ENCODE data around the gene AHNAK2. TPM values are rescaled to one million over a fixed set of nuclear protein-coding genes. Genes with fewer than 3 reads are reported as not detected.

The AHNAK2 gene
- total RNA-seq, 1 experiment from 2014 or later = 12.3 TPM

DNA sequence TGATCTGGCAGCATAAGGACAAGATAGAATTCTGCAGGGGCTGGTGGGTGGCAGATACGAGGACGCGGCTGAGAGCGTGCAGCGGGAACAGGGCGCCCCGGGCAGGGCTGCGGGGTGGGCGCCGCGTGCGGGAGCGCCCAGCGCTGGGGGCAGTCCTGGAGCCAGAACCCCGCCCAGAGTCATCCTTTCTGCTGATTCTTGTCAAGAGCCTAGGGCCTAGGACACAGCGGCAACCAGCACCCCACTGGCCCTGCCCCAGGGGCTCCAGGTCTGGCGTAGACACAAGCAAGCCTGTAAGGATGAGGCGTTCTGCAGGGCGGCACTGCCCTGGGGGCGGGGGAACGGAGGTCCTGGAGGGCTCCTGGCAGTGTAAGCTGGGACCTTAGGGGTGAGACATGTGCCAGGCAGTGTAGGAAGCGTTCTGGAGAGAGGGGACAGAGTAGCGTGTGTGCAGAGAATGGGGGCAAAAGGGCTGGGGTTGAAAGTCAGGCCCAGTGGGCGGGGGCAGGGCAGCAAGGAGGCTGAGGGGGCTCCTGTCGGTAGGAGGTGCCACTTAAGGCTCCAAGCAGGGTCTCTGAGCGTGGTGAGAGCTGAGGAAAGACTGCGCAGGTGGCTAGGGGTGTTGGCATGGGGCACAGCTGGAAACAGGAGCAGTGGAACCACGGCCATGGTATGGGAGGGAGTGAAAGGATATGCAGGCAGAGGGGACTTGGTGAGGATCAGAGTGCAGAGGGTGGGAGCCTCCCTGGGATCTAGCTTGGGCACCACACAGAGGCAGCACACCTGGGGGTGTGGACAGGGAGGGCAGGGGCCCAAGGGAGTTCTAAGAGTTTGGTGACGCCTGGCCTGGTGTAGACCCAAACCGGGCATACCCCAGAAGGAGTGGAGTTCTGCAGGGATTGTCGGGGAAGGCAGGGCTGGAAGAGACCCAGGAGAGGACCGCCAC, 845 bp upstream of the AHNAK2 start:
- in situ Hi-C loops (cut with HindIII; ENCODE audit: low pct_unique_long_range_greater_than_20kb, low sequenced_read_pairs) = no loop called here
- no peak for DNase-seq (ENCODE audit: low read depth, low spot score)

DNA sequence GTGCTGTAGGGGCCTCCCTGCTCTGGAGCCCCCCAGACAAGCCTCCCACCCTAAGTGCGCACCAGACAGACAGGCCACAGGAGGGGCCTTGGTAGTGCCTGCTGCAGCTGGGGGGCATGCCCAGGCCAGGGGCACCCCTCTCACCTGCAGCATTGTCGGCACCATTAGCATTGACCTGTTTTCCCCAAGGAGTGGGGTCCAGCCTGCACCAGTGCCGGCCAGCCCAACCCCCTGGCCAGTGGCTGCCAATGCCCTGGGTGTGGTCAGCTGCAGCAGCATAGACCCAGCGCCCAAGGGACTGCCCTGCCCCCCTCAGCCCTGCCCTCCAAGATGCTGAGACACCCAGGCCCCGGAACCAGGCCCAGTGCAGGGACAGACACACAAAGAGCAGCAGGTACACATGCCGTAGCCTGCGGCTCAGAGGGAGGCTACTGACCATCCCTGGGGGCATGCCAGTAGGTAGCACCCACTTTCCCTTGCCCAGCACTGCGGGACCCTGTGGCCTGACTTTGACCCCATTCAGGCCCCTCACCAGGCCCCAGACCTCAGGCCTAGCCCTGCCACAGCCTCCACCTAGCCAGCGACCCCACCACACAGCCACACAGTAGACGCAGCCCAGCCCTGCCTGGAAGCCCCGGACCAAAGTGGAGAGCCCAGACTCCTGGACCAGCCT, 1.0 kb downstream of the AHNAK2 start:
- DNase-seq (ENCODE audit: low read depth, low spot score) = no peak
- in situ Hi-C loops (cut with HindIII; ENCODE audit: low pct_unique_long_range_greater_than_20kb, low sequenced_read_pairs) = no loop called here

DNA sequence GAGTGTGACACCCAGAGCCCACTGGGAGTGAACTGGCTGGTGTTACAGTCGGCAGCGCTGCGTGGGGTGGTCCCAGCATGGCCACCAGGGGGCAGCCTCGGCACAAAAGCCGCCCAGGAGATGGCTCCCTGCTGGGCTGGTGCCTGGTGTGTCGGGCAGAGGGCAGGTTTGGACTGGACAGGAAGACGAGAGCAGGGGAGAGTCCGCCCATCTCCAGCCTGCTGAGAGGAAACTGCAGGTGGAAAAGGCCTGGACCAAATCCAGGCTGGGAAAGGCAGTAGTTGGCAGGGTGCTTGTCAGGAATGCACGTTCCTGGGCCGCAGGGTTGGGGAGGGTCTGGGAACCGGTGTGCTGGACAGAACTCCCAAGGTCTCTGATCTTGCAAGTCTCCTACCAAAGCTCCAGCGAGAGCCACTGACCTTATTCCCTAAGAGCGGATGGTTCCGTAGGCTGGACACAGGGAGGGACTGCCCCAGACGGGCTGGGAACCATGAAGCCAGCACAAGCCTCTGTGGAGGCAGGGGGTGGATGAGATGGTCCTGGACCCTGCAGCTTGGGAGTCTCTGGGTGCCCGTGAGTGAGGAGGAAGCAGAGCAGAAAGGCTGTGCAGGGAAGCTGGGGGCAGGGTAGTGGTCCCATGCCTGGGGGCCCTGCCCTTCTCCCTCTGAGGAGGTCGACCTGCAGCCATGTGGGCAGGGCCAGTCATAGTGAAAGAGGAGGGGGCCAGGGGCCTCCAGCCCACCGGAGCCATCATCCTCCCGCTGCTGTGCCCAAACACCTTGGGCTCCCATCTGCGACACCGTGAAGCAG, 1.8 kb downstream of the AHNAK2 start:
- peak; percentile 86 for DNase-seq (ENCODE audit: low read depth, low spot score)
- in situ Hi-C loops (cut with HindIII; ENCODE audit: low pct_unique_long_range_greater_than_20kb, low sequenced_read_pairs) = no loop called here

DNA sequence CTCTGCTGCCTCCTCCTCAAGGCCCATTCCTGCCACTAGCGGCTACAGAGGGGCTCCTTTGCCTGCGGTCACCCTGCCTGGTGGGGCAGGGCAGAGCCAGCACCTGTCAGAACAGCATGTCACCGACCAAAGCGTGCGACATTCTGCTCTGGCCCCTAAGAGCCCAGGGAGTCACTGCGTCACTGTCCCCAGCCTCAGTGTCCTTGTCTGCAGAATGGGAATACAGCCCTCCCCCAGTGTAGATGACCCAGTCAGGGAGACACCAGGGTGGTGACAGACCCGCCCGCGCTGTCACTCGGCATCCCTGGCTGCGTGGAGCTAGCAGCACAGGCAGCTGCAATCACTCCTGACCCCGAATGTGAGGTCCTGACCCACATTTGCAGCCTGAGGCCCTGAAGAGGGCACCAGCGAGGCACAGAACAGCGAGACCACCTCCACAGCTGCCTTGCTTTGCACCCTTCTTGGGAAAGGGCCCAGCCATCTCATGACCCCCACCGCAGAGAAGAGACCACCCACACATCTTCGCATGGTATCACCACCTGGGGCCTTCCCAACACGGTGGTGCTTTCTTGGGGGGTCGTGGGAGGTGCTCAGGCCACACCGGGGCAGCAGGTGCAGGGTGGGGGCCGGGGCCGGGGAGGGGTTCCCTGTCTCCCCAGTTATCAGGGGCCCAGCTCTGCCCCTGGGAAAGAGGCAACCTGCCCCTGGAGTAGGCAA, 2.5 kb downstream of the AHNAK2 start:
- DNase-seq (ENCODE audit: low read depth, low spot score) = peak; percentile 35
- in situ Hi-C loops (cut with HindIII; ENCODE audit: low pct_unique_long_range_greater_than_20kb, low sequenced_read_pairs) = no loop called here

DNA sequence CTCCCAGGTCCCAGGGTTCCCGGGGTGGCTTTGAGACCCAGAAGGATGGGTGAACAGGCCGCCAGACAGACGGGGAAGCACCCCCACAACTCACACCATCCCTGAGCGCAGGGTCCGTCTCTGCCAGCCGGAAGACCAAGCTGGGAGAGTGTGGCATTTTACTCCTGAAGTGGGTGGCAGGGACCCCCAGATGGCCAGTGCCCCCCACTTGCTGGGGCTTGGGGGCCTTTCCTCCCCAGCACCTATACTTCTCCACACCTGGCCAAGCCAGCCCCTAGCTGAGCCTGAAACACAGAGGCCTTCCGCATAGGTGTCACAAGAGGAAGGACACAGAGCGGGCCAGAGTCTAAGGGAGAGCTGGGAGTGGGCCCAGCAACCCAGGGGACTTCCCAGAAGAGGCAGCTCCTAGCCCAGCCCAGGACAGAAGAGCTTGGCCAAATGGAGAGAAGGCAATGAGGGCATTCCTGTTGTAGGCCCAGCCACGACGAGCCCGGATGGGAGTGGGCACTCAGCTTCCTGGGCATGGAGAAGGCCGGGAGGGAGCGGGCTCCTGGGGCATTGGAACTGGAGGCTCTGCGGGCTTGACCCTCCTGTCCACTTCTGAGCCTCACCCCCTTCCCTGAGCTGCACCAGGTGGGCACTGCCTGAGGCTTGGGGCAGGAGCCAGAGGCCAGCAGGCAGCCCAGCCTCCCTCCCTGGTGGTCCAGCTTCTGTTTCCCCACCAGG, 3.3 kb downstream of the AHNAK2 start:
- in situ Hi-C loops (cut with HindIII; ENCODE audit: low pct_unique_long_range_greater_than_20kb, low sequenced_read_pairs) = no loop called here

DNA sequence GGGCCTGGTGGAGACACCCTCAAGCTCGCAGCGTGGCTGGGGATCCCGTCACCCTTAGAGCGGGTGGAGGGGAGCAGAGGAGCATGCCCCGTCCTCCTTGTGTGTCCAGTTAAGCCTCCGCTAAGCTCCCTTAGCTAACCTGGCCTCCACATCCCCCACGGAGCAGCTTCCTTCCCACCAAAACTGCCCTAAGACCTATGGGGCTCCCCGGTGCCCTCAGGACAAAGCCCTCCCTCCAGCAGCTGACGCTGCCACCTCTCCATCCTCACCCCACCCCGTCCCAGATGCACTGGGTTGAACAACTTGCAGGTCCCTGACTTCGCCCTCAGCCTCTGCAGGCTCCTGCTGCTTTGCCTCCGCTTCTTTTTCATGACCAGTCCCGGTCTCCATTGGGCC, 4.0 kb downstream of the AHNAK2 start:
- in situ Hi-C loops (cut with HindIII; ENCODE audit: low pct_unique_long_range_greater_than_20kb, low sequenced_read_pairs) = no loop called here
- no peak for DNase-seq (ENCODE audit: low read depth, low spot score)

More for the DNA sequence above, 3.3 kb downstream of the AHNAK2 start:
- DNase-seq (ENCODE audit: low read depth, low spot score) = no peak

DNA sequence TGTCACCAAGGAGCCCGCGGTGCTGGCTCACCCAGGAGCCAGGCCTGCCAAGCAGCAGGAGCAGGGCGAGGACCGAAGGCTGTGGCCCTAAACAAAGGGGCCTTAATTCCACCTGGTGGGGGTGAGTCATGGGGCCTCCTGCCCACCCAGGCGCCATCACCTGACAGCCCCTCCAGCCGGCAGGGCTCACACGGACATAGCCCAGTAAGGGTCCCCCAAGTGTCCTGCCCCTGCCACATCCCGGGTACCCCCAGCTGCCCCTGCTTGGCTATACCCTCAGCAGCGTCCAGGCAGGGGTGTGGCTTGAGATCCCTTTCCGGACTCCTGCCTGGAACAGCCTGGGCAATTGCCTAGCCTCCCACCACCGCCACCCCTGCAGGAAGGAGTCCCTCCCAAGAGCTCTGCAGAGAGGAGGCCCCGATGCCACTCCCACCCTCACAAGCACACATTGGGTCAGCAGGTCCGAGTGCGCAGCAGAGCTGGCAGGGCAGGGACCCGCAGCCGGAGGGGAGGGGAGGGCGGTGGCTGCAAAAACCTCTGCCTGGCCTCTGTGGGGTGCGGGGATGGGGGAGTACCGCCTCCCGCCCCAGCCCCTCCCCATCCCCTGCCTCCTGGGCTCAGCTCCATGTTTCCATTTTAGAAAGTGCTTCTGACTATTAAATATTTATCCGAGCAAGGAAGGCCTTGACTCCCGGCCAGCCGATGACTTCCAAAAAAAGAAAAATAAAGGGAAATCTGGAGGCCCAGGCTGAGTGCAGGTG, 4.6 kb downstream of the AHNAK2 start:
- in situ Hi-C loops (cut with HindIII; ENCODE audit: low pct_unique_long_range_greater_than_20kb, low sequenced_read_pairs) = no loop called here
- DNase-seq (ENCODE audit: low read depth, low spot score) = no peak

DNA sequence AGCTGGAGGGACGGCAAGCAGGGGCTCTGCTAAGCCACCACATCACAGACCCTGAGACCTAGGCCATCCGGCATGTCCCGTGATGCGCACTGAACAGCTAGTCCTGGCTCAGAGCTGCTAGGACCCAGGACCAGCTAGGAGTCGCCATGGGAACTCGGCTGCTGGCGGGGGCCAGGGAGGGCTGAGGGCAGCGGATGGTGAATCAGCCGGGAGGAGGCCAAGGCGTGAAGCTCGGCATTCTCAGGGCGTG, 5.1 kb downstream of the AHNAK2 start:
- in situ Hi-C loops (cut with HindIII; ENCODE audit: low pct_unique_long_range_greater_than_20kb, low sequenced_read_pairs) = no loop called here
- peak; percentile 14 for DNase-seq (ENCODE audit: low read depth, low spot score)

DNA sequence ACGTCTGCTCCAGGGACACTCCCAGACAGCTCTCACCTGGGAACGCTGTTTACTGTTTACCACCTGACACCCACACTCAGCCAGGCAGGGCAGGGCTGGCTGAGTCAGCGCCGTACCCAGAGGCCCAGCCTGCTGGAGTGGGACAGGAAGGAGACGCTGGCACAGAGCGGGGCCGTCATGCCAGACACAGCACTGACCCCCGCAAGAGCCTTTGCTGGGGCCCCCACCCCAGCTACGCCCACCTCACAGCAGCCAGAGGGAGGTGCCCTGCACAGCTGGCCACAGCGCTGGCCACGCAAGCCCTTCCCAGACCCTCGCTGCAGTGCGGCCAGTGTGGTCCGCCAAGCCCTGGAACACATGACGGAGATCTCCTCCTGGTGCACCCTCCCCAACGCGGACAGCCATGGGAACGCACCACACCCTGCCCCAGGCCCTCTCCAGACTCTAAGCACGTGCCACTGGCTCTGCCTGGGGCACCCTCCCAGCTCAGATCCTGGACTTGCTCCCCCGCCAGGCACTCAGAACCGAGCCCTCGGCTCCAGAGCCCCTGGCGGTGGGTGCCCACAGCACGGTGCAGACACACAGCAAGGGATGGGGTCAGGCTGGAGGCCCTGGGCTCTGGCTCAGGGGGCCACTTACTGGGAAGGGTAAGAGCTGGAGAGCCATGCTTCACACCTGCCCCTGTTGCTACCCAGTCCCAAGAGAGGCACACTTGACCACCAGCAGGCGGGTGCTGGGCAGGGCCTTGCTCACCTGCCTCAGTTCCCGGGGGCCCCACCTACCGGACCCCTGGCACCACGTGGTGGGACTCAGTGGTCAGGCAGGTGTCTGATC, 5.7 kb downstream of the AHNAK2 start:
- no peak for DNase-seq (ENCODE audit: low read depth, low spot score)
- in situ Hi-C loops (cut with HindIII; ENCODE audit: low pct_unique_long_range_greater_than_20kb, low sequenced_read_pairs) = no loop called here

DNA sequence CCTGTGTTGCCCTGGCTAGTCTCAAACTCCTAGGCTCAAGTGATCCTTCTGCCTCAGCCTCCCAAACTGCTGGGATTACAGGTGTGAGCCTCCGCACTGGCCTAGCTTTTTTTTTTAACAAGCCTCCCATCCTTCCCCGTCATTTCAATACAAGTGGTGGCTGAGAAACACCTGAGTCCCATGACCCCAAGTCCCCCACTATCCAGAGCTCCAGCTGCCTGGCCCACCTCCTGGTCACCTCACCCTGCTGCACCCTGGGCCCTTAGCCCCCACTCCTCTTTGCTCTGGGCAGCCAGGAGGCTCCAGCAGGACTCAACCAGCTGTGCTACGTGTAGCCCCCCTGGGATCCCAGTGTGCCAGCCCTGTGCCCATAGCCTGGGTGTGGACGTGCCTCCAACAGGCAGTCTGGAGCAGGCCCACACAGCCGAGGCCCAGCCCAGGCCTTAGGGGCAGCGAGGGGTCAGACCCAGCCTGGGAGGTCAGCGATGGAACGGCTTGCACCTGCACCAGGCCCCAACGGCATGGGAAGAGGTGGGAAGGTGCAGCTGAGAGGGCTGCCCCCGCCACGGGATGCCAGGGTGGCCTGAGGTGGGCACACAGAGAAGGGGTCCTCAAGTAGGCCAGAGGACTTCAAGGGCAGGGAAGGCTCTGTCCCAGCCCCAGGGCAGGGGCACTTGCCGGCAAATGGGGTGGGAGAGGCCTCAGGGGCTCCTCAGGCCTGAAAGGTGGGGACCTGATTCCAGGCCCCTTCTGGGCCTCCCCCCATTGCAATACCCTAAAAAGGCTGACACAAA, 6.5 kb downstream of the AHNAK2 start:
- no peak for DNase-seq (ENCODE audit: low read depth, low spot score)
- in situ Hi-C loops (cut with HindIII; ENCODE audit: low pct_unique_long_range_greater_than_20kb, low sequenced_read_pairs) = no loop called here

DNA sequence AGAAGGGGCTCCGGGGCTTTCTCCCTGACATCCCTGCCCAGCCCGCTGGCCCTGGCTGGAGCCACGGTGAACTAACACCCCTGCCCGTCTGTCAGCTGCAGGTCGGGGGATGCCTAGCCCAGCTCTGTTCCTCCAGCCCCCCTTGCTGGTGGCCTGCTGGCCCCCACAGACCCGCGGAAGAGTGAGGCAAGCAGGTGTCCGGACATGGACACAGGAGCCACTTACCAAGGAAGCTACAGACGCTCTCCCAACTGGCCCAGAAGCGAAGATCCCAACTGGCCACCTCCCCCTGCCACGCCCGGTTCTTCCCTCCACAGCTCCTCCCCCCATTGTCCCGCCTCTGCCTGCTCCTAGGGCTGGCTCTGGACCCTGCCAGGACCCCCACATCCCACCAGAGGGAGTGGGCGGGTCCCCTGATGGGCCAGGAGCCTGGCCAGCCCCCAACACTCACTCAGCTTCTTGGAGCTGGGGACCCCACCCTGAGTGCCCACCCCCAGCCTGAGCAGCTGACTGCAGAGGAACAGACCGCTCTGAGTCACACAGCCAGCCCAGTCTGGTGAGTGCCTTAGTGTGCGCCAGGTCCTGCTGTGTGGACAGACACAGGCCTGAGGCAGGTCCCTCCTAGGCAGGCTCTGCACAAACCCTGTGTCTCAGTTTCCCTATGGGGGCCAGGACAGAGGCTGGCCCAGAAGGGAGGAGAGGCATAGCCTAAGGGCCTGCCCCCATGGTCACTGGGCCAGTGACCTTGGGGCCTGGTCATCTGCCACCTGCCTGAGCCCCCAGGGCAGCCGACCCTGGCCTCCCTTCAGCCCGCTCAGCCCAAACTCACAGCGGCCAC, 7.7 kb downstream of the AHNAK2 start:
- peak; percentile 61 for DNase-seq (ENCODE audit: low read depth, low spot score)
- in situ Hi-C loops (cut with HindIII; ENCODE audit: low pct_unique_long_range_greater_than_20kb, low sequenced_read_pairs) = no loop called here

DNA sequence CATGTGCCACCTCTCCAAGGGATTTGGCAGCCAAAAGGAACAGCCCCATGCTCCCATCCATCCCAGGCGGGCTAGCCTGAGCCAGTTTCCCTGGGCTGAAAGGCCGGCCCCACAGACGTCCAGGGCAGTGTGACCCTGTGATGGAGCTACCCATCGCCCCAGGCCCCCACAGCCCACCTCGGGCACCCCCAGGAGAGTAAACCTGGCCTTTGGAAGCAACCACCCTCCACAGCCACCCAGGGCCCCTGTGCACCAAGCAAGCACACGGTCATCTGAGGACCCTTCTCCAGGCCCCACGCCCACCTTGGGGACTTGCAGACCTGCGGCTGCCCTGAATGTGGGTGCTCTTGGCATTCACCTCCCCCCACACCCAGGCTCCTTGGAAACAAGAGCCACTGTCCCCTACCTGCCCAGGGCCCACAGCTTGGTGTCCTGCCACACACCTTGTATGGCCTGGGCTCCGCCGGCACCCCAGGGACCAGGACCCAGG, 8.4 kb downstream of the AHNAK2 start:
- in situ Hi-C loops (cut with HindIII; ENCODE audit: low pct_unique_long_range_greater_than_20kb, low sequenced_read_pairs) = no loop called here
- DNase-seq (ENCODE audit: low read depth, low spot score) = no peak

DNA sequence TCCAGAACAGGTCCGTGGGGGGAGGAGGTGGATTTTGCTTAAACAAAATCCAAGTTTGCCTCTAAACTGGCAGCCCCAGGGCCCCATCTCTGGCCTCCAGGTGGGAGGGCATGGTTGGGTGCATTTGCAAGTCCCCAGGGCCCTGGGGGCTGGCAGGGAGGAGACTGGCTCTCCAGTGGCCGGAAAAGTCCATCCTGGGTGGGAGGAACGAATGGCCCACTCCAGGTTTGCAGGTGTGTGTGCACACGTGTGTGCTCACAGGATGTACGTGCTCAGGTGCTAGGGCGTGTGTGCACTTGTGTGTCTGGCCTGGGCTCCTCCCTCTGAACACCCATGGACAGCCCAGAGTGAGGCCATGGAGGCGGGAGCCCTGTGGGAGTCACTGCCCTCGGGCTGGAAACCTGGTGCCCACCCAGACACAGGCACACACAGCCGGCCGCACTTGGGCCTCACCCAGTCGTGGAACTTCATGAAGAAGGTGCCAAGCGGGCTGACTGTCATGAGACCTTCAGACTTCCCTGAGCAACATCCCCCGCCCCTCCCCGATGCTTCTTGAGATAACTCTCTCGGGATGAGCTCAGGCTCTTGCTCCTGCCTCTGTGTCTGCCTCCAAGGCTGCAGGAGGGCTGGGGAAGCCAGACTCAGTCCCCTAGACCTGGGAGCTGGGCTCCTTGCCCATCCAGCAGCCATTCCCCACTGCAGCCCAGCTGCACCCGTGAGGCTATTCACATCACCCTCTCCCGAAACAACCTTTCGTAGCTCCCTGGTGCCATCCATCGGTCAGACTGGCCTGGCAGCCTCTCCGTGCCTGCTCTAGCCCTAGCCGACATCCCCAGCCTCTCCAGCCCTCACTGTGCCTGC, 9.4 kb downstream of the AHNAK2 start:
- DNase-seq (ENCODE audit: low read depth, low spot score) = peak; percentile 68
- in situ Hi-C loops (cut with HindIII; ENCODE audit: low pct_unique_long_range_greater_than_20kb, low sequenced_read_pairs) = no loop called here
